HepG2 (cell line): Measurements from ENCODE around the gene RAB39A. TPM values are rescaled to one million over a fixed set of nuclear protein-coding genes. Genes with fewer than 3 reads are reported as not detected.

Experiments used
- FLYWCH1 ChIP-seq: sonication (generic); formaldehyde crosslinking; IDR thresholded peaks from 2 replicates; pipeline ENCODE4 v1.8.1; 2023; ENCODE audit warnings: mild to moderate bottlenecking, missing genetic modification reagents
- REL ChIP-seq: sonication (generic); formaldehyde crosslinking; conservative IDR thresholded peaks from 2 replicates; pipeline ENCODE4 v1.8.0; 2022; ENCODE audit warnings: mild to moderate bottlenecking, missing genetic modification reagents, moderate library complexity
- SOX5 ChIP-seq: IDR thresholded peaks from 2 replicates; pipeline ENCODE4 v1.6.1; 2016; ENCODE audit warnings: borderline replicate concordance
- ZBTB7B ChIP-seq: sonication (generic); formaldehyde crosslinking; IDR thresholded peaks from 2 replicates; pipeline ENCODE4 v1.4.0; 2020; ENCODE audit warnings: missing genetic modification reagents
- ZC3H13 ChIP-seq: sonication (generic); formaldehyde crosslinking; IDR thresholded peaks from 2 replicates; pipeline ENCODE4 v1.8.1; 2023; ENCODE audit warnings: mild to moderate bottlenecking, missing genetic modification reagents, moderate library complexity
- ZNF317 ChIP-seq: sonication (generic); formaldehyde crosslinking; IDR thresholded peaks from 2 replicates; pipeline ENCODE4 v1.5.0; 2020; ENCODE audit warnings: mild to moderate bottlenecking, missing genetic modification reagents
- ZNF382 ChIP-seq: sonication (generic); formaldehyde crosslinking; IDR thresholded peaks from 2 replicates; pipeline ENCODE4 v1.5.0; 2020; ENCODE audit warnings: missing genetic modification reagents, mild to moderate bottlenecking, borderline replicate concordance
- ZNF569 ChIP-seq: sonication (generic); formaldehyde crosslinking; IDR thresholded peaks from 2 replicates; pipeline ENCODE4 v1.5.0; 2020; ENCODE audit warnings: mild to moderate bottlenecking, missing genetic modification reagents, moderate library complexity, borderline replicate concordance
- ZNF570 ChIP-seq: sonication (generic); formaldehyde crosslinking; IDR thresholded peaks from 2 replicates; pipeline ENCODE4 v1.4.0; 2020; ENCODE audit warnings: mild to moderate bottlenecking, missing genetic modification reagents, borderline replicate concordance
- polyA plus RNA-seq, 8 experiments: library from polyadenylated mRNA; depleted of rRNA in 3 of 8; stranded (reverse) in 7 of 8; unstranded in 1 of 8; fragments of >200 nt; fragmentation: Illumina TruSeq in 4 of 8; extraction: Trizol in 4 of 8; gene quantifications; 2 replicates each; pipeline versions ENCODE4 v1.2.1 to v1.2.3, GENCODE V29; 2011 to 2016; ENCODE audit warnings: low read depth in 4 of 8, missing spikeins in 1 of 8, mixed read lengths in 1 of 8; ENCODE audit not compliant: insufficient read depth in 1 of 8
- total RNA-seq, 5 experiments: library from RNA; depleted of rRNA; stranded (reverse); fragments of >200 nt; fragmentation: Illumina TruSeq; extraction: Trizol; gene quantifications; 2 replicates each; pipeline ENCODE4 v1.2.3, GENCODE V29; 2016; ENCODE audit warnings: low read depth in 1 of 5
- TF ChIP-seq, protein P1 (sequence below): sonication (generic); formaldehyde crosslinking; IDR thresholded peaks from 2 replicates; pipeline ENCODE4 v1.5.0; 2020; ENCODE audit warnings: missing genetic modification reagents
- TF ChIP-seq, protein P2 (sequence below): sonication (generic); formaldehyde crosslinking; conservative IDR thresholded peaks from 2 replicates; pipeline ENCODE4 v1.4.0; 2020; ENCODE audit warnings: missing genetic modification reagents
- TF ChIP-seq, protein P3 (sequence below): sonication (generic); formaldehyde crosslinking; IDR thresholded peaks from 2 replicates; pipeline ENCODE4 v1.4.0; 2020; ENCODE audit warnings: missing genetic modification reagents, borderline replicate concordance
- TF ChIP-seq, protein P4 (sequence below): sonication (generic); formaldehyde crosslinking; IDR thresholded peaks from 2 replicates; pipeline ENCODE4 v1.8.1; 2023; ENCODE audit warnings: mild to moderate bottlenecking, inconsistent platforms, moderate library complexity, missing genetic modification reagents, borderline replicate concordance
- TF ChIP-seq, protein P5 (sequence below): sonication (generic); formaldehyde crosslinking; IDR thresholded peaks from 2 replicates; pipeline ENCODE4 v1.4.0; 2020; ENCODE audit warnings: missing genetic modification reagents, borderline replicate concordance
- TF ChIP-seq, protein P6 (sequence below): sonication (generic); formaldehyde crosslinking; IDR thresholded peaks from 2 replicates; pipeline ENCODE4 v1.4.0; 2020; ENCODE audit warnings: missing genetic modification reagents, borderline replicate concordance

Gene RAB39A
- total and polyA plus RNA-seq, 2 of the 13 experiments (the other 11 are each of a cell fraction or from before 2014, with no cell fraction given), result not detected

DNA sequence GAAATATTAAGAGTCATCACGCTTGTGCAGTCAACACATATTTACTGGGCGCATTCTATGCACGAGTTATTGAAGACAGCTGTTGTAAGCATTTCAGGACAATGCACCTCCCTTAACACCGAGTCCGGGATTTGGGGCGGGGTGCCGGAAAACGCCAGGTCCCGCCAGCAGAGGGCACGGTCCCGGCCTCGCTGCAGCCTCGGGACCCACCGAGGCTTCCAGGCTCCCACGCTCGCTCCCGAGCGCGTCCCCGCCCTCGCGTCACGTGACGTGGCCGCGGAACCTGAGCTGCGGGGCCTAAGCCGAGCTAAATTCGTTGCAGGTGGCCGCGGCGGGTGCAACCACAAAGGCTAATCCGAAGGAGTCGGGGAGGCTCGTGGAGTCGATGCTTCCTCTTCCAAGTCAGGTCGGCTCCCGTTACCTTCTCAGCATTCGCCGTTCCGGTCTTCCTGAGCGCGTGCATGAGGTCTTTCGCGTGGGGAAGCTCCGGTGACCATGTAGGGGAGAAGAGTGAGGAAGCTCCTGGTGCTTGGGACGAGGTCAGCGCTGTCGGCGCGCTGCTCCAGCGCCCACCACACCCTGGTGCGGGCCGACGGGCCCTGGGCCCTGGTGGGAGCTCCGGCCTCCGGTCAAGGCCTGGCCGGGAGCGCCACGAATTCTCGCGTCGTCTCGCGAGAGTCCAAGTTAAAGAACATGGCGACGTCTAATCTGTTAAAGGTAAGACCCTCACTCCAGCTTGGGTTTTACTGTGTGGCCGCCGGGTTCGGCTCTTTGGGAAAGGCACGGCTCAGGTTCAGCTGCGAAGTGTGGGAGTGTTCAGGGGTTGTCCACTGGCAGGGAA, 80.6 kb downstream of the RAB39A start, which contains the start of gene CUL5 (continued):
- TF ChIP-seq ZNF569, result 0 out of 2 replicates have a peak, but pooled peaks have one; percentile 68
- TF ChIP-seq ZNF382 (CRISPR knock-in tag), result no peak
- TF ChIP-seq SOX5 (CRISPR knock-in tag), result no peak
- TF ChIP-seq ZNF317 (CRISPR knock-in tag), result peak; percentile 86
- TF ChIP-seq, protein P1, sequence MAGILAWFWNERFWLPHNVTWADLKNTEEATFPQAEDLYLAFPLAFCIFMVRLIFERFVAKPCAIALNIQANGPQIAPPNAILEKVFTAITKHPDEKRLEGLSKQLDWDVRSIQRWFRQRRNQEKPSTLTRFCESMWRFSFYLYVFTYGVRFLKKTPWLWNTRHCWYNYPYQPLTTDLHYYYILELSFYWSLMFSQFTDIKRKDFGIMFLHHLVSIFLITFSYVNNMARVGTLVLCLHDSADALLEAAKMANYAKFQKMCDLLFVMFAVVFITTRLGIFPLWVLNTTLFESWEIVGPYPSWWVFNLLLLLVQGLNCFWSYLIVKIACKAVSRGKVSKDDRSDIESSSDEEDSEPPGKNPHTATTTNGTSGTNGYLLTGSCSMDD, result 0 out of 2 replicates have a peak, but pooled peaks have one; percentile 67
- no peak for TF ChIP-seq ZNF570
- TF ChIP-seq, protein P2, sequence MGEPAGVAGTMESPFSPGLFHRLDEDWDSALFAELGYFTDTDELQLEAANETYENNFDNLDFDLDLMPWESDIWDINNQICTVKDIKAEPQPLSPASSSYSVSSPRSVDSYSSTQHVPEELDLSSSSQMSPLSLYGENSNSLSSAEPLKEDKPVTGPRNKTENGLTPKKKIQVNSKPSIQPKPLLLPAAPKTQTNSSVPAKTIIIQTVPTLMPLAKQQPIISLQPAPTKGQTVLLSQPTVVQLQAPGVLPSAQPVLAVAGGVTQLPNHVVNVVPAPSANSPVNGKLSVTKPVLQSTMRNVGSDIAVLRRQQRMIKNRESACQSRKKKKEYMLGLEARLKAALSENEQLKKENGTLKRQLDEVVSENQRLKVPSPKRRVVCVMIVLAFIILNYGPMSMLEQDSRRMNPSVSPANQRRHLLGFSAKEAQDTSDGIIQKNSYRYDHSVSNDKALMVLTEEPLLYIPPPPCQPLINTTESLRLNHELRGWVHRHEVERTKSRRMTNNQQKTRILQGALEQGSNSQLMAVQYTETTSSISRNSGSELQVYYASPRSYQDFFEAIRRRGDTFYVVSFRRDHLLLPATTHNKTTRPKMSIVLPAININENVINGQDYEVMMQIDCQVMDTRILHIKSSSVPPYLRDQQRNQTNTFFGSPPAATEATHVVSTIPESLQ (CRISPR knock-in tag), result no peak
- TF ChIP-seq ZC3H13 (CRISPR knock-in tag), result peak; percentile 89
- TF ChIP-seq, protein P3, sequence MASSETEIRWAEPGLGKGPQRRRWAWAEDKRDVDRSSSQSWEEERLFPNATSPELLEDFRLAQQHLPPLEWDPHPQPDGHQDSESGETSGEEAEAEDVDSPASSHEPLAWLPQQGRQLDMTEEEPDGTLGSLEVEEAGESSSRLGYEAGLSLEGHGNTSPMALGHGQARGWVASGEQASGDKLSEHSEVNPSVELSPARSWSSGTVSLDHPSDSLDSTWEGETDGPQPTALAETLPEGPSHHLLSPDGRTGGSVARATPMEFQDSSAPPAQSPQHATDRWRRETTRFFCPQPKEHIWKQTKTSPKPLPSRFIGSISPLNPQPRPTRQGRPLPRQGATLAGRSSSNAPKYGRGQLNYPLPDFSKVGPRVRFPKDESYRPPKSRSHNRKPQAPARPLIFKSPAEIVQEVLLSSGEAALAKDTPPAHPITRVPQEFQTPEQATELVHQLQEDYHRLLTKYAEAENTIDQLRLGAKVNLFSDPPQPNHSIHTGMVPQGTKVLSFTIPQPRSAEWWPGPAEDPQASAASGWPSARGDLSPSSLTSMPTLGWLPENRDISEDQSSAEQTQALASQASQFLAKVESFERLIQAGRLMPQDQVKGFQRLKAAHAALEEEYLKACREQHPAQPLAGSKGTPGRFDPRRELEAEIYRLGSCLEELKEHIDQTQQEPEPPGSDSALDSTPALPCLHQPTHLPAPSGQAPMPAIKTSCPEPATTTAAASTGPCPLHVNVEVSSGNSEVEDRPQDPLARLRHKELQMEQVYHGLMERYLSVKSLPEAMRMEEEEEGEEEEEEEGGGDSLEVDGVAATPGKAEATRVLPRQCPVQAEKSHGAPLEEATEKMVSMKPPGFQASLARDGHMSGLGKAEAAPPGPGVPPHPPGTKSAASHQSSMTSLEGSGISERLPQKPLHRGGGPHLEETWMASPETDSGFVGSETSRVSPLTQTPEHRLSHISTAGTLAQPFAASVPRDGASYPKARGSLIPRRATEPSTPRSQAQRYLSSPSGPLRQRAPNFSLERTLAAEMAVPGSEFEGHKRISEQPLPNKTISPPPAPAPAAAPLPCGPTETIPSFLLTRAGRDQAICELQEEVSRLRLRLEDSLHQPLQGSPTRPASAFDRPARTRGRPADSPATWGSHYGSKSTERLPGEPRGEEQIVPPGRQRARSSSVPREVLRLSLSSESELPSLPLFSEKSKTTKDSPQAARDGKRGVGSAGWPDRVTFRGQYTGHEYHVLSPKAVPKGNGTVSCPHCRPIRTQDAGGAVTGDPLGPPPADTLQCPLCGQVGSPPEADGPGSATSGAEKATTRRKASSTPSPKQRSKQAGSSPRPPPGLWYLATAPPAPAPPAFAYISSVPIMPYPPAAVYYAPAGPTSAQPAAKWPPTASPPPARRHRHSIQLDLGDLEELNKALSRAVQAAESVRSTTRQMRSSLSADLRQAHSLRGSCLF (CRISPR knock-in tag), result 0 out of 2 replicates have a peak, but pooled peaks have one; percentile 74
- no peak for TF ChIP-seq FLYWCH1 (CRISPR knock-in tag)
- TF ChIP-seq, protein P4, sequence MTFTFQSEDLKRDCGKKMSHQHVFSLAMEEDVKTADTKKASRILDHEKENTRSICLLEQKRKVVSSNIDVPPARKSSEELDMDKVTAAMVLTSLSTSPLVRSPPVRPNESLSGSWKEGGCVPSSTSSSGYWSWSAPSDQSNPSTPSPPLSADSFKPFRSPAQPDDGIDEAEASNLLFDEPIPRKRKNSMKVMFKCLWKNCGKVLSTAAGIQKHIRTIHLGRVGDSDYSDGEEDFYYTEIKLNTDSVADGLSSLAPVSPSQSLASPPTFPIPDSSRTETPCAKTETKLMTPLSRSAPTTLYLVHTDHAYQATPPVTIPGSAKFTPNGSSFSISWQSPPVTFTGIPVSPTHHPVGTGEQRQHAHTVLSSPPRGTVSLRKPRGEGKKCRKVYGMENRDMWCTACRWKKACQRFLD (CRISPR knock-in tag), result peak; percentile 79; the same call in 1 of the 2 replicates
- TF ChIP-seq, protein P5, sequence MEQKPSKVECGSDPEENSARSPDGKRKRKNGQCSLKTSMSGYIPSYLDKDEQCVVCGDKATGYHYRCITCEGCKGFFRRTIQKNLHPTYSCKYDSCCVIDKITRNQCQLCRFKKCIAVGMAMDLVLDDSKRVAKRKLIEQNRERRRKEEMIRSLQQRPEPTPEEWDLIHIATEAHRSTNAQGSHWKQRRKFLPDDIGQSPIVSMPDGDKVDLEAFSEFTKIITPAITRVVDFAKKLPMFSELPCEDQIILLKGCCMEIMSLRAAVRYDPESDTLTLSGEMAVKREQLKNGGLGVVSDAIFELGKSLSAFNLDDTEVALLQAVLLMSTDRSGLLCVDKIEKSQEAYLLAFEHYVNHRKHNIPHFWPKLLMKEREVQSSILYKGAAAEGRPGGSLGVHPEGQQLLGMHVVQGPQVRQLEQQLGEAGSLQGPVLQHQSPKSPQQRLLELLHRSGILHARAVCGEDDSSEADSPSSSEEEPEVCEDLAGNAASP (CRISPR knock-in tag), result 0 out of 2 replicates have a peak, but pooled peaks have one; percentile 39
- peak; percentile 86; the same call in 1 of the 2 replicates for TF ChIP-seq REL (CRISPR knock-in tag)
- TF ChIP-seq ZBTB7B (CRISPR knock-in tag), result no peak
- TF ChIP-seq, protein P6, sequence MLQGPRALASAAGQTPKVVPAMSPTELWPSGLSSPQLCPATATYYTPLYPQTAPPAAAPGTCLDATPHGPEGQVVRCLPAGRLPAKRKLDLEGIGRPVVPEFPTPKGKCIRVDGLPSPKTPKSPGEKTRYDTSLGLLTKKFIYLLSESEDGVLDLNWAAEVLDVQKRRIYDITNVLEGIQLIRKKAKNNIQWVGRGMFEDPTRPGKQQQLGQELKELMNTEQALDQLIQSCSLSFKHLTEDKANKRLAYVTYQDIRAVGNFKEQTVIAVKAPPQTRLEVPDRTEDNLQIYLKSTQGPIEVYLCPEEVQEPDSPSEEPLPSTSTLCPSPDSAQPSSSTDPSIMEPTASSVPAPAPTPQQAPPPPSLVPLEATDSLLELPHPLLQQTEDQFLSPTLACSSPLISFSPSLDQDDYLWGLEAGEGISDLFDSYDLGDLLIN (CRISPR knock-in tag), result no peak
